DOHH2 (cell line): ENCODE data around the gene TLE5.

ENCODE experiments used
- H3F3A ChIP-seq: fragments of 200-600 bp; sonication (generic), shearing (Covaris generic); 2 replicates; pipeline ENCODE4 v1.6.0; 2016; ENCODE audit warnings: antibody characterized with exemption, mild to moderate bottlenecking; ENCODE audit not compliant: control insufficient read depth, insufficient read depth
- H3K27ac ChIP-seq: fragments of 200-600 bp; sonication (generic); 2 replicates; pipeline ENCODE4 v1.5.1; 2014; ENCODE audit warnings: low read depth, mild to moderate bottlenecking, low read length, moderate library complexity
- H3K27me3 ChIP-seq: fragments of 200-600 bp; sonication (generic); 2 replicates; pipeline ENCODE4 v1.6.1; 2014; ENCODE audit warnings: mild to moderate bottlenecking, low read length, mixed read lengths; ENCODE audit not compliant: control insufficient read depth
- H3K36me3 ChIP-seq: fragments of 200-600 bp; sonication (generic); 2 replicates; pipeline ENCODE4 v1.6.1; 2014; ENCODE audit warnings: mild to moderate bottlenecking, low read length, moderate library complexity, mixed read lengths; ENCODE audit not compliant: control insufficient read depth
- H3K4me1 ChIP-seq: fragments of 200-600 bp; sonication (generic); 2 replicates; pipeline ENCODE4 v1.6.1; 2014; ENCODE audit warnings: mild to moderate bottlenecking, low read length, mixed read lengths; ENCODE audit not compliant: control insufficient read depth
- H3K4me2 ChIP-seq: fragments of 200-600 bp; sonication (generic); 2 replicates; pipeline ENCODE4 v1.6.0; 2014; ENCODE audit warnings: mild to moderate bottlenecking, low read length, moderate library complexity
- H3K4me3 ChIP-seq: fragments of 200-600 bp; sonication (generic); 2 replicates; pipeline ENCODE4 v1.5.1; 2014; ENCODE audit warnings: mild to moderate bottlenecking, low read length, mixed read lengths
- H3K79me2 ChIP-seq: fragments of 200-600 bp; sonication (generic); 2 replicates; pipeline ENCODE4 v1.6.1; 2014; ENCODE audit warnings: mild to moderate bottlenecking, low read length, mixed read lengths; ENCODE audit not compliant: control insufficient read depth
- H3K9me2 ChIP-seq: fragments of 200-600 bp; sonication (generic); replicated peaks from 2 replicates; pipeline ENCODE4 v1.6.1; 2014; ENCODE audit warnings: mild to moderate bottlenecking, low read length, mixed read lengths; ENCODE audit not compliant: control insufficient read depth
- H3K9me3 ChIP-seq: fragments of 200-600 bp; sonication (generic); 2 replicates; pipeline ENCODE4 v1.6.1; 2014; ENCODE audit warnings: antibody characterized with exemption, low read length, mixed read lengths; ENCODE audit not compliant: control insufficient read depth, insufficient read depth
- H4K20me1 ChIP-seq: fragments of 200-600 bp; sonication (generic); 2 replicates; pipeline ENCODE4 v1.6.0; 2014; ENCODE audit warnings: low read depth, mild to moderate bottlenecking, antibody characterized with exemption, low read length, moderate library complexity; ENCODE audit not compliant: control insufficient read depth, insufficient read depth
- CTCF ChIP-seq: fragments of 200-600 bp; sonication (generic); IDR thresholded peaks from one replicate; pipeline ENCODE4 v1.5.1; 2014; ENCODE audit warnings: antibody characterized with exemption, mild to moderate bottlenecking, low read depth, low read length; ENCODE audit not compliant: poor library complexity, severe bottlenecking
- EZH2phosphoT487 ChIP-seq: fragments of 200-600 bp; sonication (generic); IDR thresholded peaks from 2 replicates; pipeline ENCODE4 v1.6.1; 2017; ENCODE audit warnings: borderline replicate concordance, mild to moderate bottlenecking, antibody characterized with exemption, low read length, moderate library complexity, mixed read lengths

TLE5 gene

GRCh38 chr19:3060857-3061181 is 1.5 kb downstream of the TLE5 start:
- TF ChIP-seq EZH2phosphoT487 (no peak), CTCF (no peak)
- Histone ChIP-seq H3K4me1 (peaks cover 41% of the 10 kb centered on the region), H3K27ac (peak overlapping the region; percentile 93), H3K4me3 (peak overlapping the region; percentile 90), H3F3A (peaks cover 15% of the 10 kb centered on the region; the same call in 1 of the 2 replicates), H3K4me2 (peak overlapping the region; percentile 60), H3K27me3 (no peaks in the 10 kb centered on the region), H3K9me2 (no peaks in the 10 kb centered on the region), H3K36me3 (peaks cover 48% of the 10 kb centered on the region), H3K9me3 (no peaks in the 10 kb centered on the region), H3K79me2 (peaks cover 42% of the 10 kb centered on the region), H4K20me1 (no peaks in the 10 kb centered on the region)

- Histone ChIP-seq H3K27ac (no peak overlapping the region), H3K4me3 (no peak overlapping the region), H3K4me1 (peaks cover 30% of the 10 kb centered on the region), H4K20me1 (no peaks in the 10 kb centered on the region), H3K9me2 (no peaks in the 10 kb centered on the region), H3K4me2 (no peak overlapping the region), H3K27me3 (no peaks in the 10 kb centered on the region), H3F3A (peaks cover 14% of the 10 kb centered on the region; the same call in 1 of the 2 replicates), H3K79me2 (peaks cover 42% of the 10 kb centered on the region), H3K36me3 (peaks cover 59% of the 10 kb centered on the region), H3K9me3 (no peaks in the 10 kb centered on the region)
- TF ChIP-seq EZH2phosphoT487 (no peak), CTCF (no peak)
Observed at GRCh38 chr19:3059653-3060052, 2.6 kb downstream of the TLE5 start.

GRCh38 chr19:3058821-3059314 is 3.4 kb downstream of the TLE5 start:
- Histone ChIP-seq H4K20me1 (no peaks in the 10 kb centered on the region), H3K9me3 (no peaks in the 10 kb centered on the region), H3K4me2 (no peak overlapping the region), H3K27ac (no peak overlapping the region), H3K4me1 (peaks cover 24% of the 10 kb centered on the region), H3K9me2 (no peaks in the 10 kb centered on the region), H3K27me3 (no peaks in the 10 kb centered on the region), H3K4me3 (no peak overlapping the region), H3K36me3 (peaks cover 66% of the 10 kb centered on the region), H3K79me2 (peaks cover 39% of the 10 kb centered on the region), H3F3A (peaks cover 14% of the 10 kb centered on the region; the same call in 1 of the 2 replicates)
- TF ChIP-seq EZH2phosphoT487, result no peak
- no peak for TF ChIP-seq CTCF
